Measurements from ENCODE around the gene SVIP. TPM values are rescaled to one million over a fixed set of nuclear protein-coding genes. Genes with fewer than 3 reads are reported as not detected.

Gene SVIP
- total RNA-seq, 1 donor from 2014 or later = 15.9 TPM

- no peak overlapping the region for H3K27ac ChIP-seq (ENCODE audit: low read depth, low read length)
- no peak overlapping the region for H3K27ac Mint-ChIP-seq (ENCODE audit: unreplicated experiment)
- no peaks in the 10 kb centered on the region for H4K20me1 ChIP-seq (ENCODE audit: insufficient read depth, low read length)
- H2AFZ ChIP-seq (ENCODE audit: low read depth, low read length) = no peak overlapping the region
- no peaks in the 10 kb centered on the region for H3K27me3 Mint-ChIP-seq (ENCODE audit: low read depth, unreplicated experiment)
- H3K4me2 ChIP-seq (ENCODE audit: low read length) = no peak overlapping the region
- H3K4me1 ChIP-seq (ENCODE audit: insufficient read depth, low read length) = no peaks in the 10 kb centered on the region
- no peak for FAIRE-seq
- no peak for TF ChIP-seq EZH2 (IDR thresholded peaks at IDR 0.05; ENCODE audit: insufficient read depth, low read length)
- no peak for TF ChIP-seq CTCF (IDR thresholded peaks at IDR 0.05; ENCODE audit: insufficient read depth, low read depth, low read length)
- no peaks in the 10 kb centered on the region for H3K4me1 Mint-ChIP-seq (ENCODE audit: low read depth, unreplicated experiment)
- H3K4me3 Mint-ChIP-seq (ENCODE audit: unreplicated experiment) = no peak overlapping the region
- no peaks in the 10 kb centered on the region for H3K36me3 Mint-ChIP-seq (ENCODE audit: low read depth, unreplicated experiment)
- H3K4me3 ChIP-seq (ENCODE audit: insufficient read depth, low read depth, low read length) = no peak overlapping the region
- H3K9me3 ChIP-seq (ENCODE audit: insufficient read depth, low read depth, low read length) = no peaks in the 10 kb centered on the region
- H3K79me2 ChIP-seq (ENCODE audit: insufficient read depth, low read length) = no peaks in the 10 kb centered on the region
- no peaks in the 10 kb centered on the region for H3K9me3 Mint-ChIP-seq (ENCODE audit: unreplicated experiment)
- no peak overlapping the region for H3K9ac ChIP-seq (ENCODE audit: low read length)
- no peaks in the 10 kb centered on the region for H3K27me3 ChIP-seq (ENCODE audit: insufficient read depth, low read length)
- H3K36me3 ChIP-seq (ENCODE audit: insufficient read depth, low read length) = no peaks in the 10 kb centered on the region
- DNase-seq (ENCODE audit: low read depth) = no peak
Observed at GRCh38 chr11:22769081-22769480, 60.5 kb downstream of the SVIP start.

Other genes with a start within 250 kb of the SVIP start
- 7.9 and 10.0 TPM in 2 replicates for gene FANCF, start 204.0 kb downstream of the SVIP start, total RNA-seq
- gene GAS2, start 163.2 kb downstream of the SVIP start, total RNA-seq = 1.5 and 1.7 TPM in 2 replicates
- gene CCDC179, start 30.7 kb upstream of the SVIP start, total RNA-seq = not detected in 2 replicates